ENCODE results near the gene GRAP2.

DNA sequence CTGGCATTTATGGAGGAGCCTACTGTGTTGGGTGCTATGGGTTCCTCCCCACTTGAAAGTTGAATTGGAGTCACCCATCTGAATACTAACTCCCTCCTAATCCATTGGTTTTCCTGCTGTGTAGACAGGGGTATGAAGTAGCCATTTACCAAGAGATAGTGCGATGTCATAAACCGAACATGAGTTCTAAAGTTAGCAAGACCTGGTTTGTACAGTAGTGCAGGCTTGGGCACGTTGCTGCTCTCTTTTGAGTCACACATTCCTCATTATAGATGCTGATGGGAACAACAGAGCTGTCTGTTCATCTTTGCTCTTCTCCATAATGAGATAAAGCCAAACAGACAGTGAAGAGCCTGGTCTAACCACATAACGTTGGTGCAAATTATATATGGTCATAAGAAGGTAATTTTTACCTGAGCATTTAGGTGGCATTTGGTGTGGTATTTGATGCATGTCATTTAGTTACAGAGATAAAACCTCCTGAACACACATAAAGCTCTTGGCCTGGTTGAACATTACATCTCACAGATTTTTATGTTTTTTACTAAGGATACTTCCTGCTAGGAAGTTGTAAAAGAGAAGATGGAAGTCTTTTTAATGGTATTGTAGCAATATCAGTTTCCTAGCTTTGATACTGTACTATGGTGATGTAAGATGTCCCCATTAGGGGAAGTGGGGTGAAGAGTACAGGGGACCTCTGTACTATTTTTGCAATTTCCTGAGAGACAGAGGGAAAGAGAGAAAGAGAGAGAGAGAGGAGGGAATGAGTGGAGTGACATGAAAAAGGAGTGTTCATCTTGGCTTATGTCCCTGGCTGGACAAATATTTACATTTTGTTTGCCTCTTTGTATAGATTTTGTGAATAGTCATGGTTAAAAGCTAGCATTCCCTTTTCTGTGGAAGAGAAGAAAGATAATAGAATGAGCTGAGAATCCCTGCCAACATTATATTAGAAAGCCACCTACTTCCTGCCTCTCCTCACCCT is 27.9 kb downstream of the GRAP2 start:
- TF ChIP-seq, protein P1, sequence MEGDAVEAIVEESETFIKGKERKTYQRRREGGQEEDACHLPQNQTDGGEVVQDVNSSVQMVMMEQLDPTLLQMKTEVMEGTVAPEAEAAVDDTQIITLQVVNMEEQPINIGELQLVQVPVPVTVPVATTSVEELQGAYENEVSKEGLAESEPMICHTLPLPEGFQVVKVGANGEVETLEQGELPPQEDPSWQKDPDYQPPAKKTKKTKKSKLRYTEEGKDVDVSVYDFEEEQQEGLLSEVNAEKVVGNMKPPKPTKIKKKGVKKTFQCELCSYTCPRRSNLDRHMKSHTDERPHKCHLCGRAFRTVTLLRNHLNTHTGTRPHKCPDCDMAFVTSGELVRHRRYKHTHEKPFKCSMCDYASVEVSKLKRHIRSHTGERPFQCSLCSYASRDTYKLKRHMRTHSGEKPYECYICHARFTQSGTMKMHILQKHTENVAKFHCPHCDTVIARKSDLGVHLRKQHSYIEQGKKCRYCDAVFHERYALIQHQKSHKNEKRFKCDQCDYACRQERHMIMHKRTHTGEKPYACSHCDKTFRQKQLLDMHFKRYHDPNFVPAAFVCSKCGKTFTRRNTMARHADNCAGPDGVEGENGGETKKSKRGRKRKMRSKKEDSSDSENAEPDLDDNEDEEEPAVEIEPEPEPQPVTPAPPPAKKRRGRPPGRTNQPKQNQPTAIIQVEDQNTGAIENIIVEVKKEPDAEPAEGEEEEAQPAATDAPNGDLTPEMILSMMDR (IDR thresholded peaks at IDR 0.05): no peak
- no peak for TF ChIP-seq POLR2A (IDR thresholded peaks at IDR 0.05)
